ENCODE measurements around the gene AHDC1. TPM values are rescaled to one million over a fixed set of nuclear protein-coding genes. Genes with fewer than 3 reads are reported as not detected.

The AHDC1 gene
- total and polyA plus RNA-seq, 9 of the 15 experiments (the other 6 are each of a cell fraction or from before 2014, with no cell fraction given): 0.21 to 36.4 (median 4.7) TPM

- TF ChIP-seq CREB1 (IDR thresholded peaks at IDR 0.05) (no peak), CREB1 (CRISPR knock-in tag; IDR thresholded peaks at IDR 0.05) (no peak), PHF20 (IDR thresholded peaks at IDR 0.05; ENCODE audit: partially characterized antibody) (no peak), NONO (IDR thresholded peaks at IDR 0.05; ENCODE audit: low read depth in 2 of 2, low read length in 1 of 2) (no peak), POLR2G (IDR thresholded peaks at IDR 0.05; ENCODE audit: low read depth, low read length) (no peak), NFRKB (IDR thresholded peaks at IDR 0.05; ENCODE audit: low read depth) (no peak), STAT5B (CRISPR knock-in tag; IDR thresholded peaks at IDR 0.05) (no peak), TFAP4 (CRISPR knock-in tag; IDR thresholded peaks at IDR 0.05; ENCODE audit: borderline replicate concordance) (peak; percentile 41; the same call in 1 of the 2 replicates), RFX5 (IDR thresholded peaks at IDR 0.05; ENCODE audit: low read depth, low read length) (no peak), ZSCAN32 (CRISPR knock-in tag; IDR thresholded peaks at IDR 0.05) (no peak), NCOA1 (IDR thresholded peaks at IDR 0.05; ENCODE audit: low read depth) (no peak)
- TF ChIP-seq, protein P1, sequence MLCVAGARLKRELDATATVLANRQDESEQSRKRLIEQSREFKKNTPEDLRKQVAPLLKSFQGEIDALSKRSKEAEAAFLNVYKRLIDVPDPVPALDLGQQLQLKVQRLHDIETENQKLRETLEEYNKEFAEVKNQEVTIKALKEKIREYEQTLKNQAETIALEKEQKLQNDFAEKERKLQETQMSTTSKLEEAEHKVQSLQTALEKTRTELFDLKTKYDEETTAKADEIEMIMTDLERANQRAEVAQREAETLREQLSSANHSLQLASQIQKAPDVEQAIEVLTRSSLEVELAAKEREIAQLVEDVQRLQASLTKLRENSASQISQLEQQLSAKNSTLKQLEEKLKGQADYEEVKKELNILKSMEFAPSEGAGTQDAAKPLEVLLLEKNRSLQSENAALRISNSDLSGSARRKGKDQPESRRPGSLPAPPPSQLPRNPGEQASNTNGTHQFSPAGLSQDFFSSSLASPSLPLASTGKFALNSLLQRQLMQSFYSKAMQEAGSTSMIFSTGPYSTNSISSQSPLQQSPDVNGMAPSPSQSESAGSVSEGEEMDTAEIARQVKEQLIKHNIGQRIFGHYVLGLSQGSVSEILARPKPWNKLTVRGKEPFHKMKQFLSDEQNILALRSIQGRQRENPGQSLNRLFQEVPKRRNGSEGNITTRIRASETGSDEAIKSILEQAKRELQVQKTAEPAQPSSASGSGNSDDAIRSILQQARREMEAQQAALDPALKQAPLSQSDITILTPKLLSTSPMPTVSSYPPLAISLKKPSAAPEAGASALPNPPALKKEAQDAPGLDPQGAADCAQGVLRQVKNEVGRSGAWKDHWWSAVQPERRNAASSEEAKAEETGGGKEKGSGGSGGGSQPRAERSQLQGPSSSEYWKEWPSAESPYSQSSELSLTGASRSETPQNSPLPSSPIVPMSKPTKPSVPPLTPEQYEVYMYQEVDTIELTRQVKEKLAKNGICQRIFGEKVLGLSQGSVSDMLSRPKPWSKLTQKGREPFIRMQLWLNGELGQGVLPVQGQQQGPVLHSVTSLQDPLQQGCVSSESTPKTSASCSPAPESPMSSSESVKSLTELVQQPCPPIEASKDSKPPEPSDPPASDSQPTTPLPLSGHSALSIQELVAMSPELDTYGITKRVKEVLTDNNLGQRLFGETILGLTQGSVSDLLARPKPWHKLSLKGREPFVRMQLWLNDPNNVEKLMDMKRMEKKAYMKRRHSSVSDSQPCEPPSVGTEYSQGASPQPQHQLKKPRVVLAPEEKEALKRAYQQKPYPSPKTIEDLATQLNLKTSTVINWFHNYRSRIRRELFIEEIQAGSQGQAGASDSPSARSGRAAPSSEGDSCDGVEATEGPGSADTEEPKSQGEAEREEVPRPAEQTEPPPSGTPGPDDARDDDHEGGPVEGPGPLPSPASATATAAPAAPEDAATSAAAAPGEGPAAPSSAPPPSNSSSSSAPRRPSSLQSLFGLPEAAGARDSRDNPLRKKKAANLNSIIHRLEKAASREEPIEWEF (CRISPR knock-in tag; IDR thresholded peaks at IDR 0.05): no peak
Observed at GRCh38 chr1:27569506-27570291, 34.2 kb downstream of the AHDC1 start (continued).

All from K562 (cell line).